H1 (cell line): ENCODE data around the gene PRRT1.

Experiments used
- CEBPB ChIP-seq: IDR thresholded peaks from 2 replicates; pipeline ENCODE4 v1.6.1; 2012; ENCODE audit warnings: low read depth, low read length
- CHD2 ChIP-seq: IDR thresholded peaks from 2 replicates; pipeline ENCODE4 v1.6.1; 2012; ENCODE audit warnings: low read length, improper control_type of control experiment
- EZH2 ChIP-seq: fragments of 200-600 bp; sonication (generic); IDR thresholded peaks from 2 replicates; pipeline ENCODE4 v1.7.1; 2012; ENCODE audit warnings: low read depth, mild to moderate bottlenecking, moderate library complexity, low read length, inconsistent platforms; ENCODE audit not compliant: severe bottlenecking
- HDAC6 ChIP-seq: IDR thresholded peaks from one replicate; pipeline ENCODE4 v1.7.1; 2012; ENCODE audit warnings: low read depth, mild to moderate bottlenecking, inconsistent platforms, low read length, moderate library complexity
- JUN ChIP-seq: IDR thresholded peaks from 2 replicates; pipeline ENCODE4 v1.6.1; 2011; ENCODE audit warnings: low read depth, mild to moderate bottlenecking, improper control_type of control experiment, low read length
- SP1 ChIP-seq: IDR thresholded peaks from 2 replicates; pipeline ENCODE4 v1.6.1; 2011; ENCODE audit warnings: low read depth, low read length
- TF ChIP-seq, protein P1 (sequence below): IDR thresholded peaks from 2 replicates; pipeline ENCODE4 v1.6.1; 2011; ENCODE audit warnings: low read length, improper control_type of control experiment
- TF ChIP-seq, protein P2 (sequence below), 3 experiments: IDR thresholded peaks; 1 replicate in 2 of 3; 2 replicates in 1 of 3; pipeline versions ENCODE4 v1.5.1 to v1.6.1; 2011; ENCODE audit warnings: low read length in 3 of 3, mild to moderate bottlenecking in 3 of 3, inconsistent platforms in 2 of 3, low read depth in 1 of 3, moderate library complexity in 1 of 3; ENCODE audit not compliant: insufficient read depth in 1 of 3; ENCODE audit errors: control extremely low read depth in 1 of 3
- TF ChIP-seq, protein P3 (sequence below): IDR thresholded peaks from 2 replicates; pipeline ENCODE4 v1.6.1; 2012; ENCODE audit warnings: low read length, inconsistent platforms

DNA sequence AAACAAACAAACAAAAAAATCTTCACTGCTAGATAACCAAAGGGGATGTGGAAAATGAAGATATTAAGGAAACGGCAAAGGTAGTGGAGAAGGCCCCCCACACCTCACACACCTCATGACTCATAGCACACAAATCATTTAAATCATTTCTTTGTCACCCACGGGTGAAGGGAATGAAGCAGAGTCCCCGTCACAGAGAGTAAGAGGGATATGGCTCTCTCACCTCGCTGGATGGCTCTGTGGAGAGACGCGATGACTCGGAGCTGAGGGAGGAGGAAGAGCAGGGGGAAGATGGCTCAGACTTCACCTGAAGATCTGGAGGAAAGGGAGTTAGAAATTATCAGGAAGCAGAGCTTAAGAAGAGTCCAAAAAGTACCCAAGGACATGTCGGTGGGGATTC, 24.9 kb downstream of the PRRT1 start:
- TF ChIP-seq, protein P1, sequence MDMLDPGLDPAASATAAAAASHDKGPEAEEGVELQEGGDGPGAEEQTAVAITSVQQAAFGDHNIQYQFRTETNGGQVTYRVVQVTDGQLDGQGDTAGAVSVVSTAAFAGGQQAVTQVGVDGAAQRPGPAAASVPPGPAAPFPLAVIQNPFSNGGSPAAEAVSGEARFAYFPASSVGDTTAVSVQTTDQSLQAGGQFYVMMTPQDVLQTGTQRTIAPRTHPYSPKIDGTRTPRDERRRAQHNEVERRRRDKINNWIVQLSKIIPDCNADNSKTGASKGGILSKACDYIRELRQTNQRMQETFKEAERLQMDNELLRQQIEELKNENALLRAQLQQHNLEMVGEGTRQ, result no peak
- TF ChIP-seq EZH2, result no peak
- no peak for TF ChIP-seq CEBPB
- TF ChIP-seq, protein P2, sequence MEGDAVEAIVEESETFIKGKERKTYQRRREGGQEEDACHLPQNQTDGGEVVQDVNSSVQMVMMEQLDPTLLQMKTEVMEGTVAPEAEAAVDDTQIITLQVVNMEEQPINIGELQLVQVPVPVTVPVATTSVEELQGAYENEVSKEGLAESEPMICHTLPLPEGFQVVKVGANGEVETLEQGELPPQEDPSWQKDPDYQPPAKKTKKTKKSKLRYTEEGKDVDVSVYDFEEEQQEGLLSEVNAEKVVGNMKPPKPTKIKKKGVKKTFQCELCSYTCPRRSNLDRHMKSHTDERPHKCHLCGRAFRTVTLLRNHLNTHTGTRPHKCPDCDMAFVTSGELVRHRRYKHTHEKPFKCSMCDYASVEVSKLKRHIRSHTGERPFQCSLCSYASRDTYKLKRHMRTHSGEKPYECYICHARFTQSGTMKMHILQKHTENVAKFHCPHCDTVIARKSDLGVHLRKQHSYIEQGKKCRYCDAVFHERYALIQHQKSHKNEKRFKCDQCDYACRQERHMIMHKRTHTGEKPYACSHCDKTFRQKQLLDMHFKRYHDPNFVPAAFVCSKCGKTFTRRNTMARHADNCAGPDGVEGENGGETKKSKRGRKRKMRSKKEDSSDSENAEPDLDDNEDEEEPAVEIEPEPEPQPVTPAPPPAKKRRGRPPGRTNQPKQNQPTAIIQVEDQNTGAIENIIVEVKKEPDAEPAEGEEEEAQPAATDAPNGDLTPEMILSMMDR (IDR thresholded peaks at IDR 0.05; ENCODE audit: control extremely low read depth in 1 of 3, insufficient read depth in 1 of 3, low read depth in 1 of 3, low read length in 3 of 3), result no peak
- TF ChIP-seq, protein P3, sequence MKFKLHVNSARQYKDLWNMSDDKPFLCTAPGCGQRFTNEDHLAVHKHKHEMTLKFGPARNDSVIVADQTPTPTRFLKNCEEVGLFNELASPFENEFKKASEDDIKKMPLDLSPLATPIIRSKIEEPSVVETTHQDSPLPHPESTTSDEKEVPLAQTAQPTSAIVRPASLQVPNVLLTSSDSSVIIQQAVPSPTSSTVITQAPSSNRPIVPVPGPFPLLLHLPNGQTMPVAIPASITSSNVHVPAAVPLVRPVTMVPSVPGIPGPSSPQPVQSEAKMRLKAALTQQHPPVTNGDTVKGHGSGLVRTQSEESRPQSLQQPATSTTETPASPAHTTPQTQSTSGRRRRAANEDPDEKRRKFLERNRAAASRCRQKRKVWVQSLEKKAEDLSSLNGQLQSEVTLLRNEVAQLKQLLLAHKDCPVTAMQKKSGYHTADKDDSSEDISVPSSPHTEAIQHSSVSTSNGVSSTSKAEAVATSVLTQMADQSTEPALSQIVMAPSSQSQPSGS, result no peak
- no peak for TF ChIP-seq SP1
- no peak for TF ChIP-seq HDAC6
- no peak for TF ChIP-seq JUN
- no peak for TF ChIP-seq CHD2
